Astrocyte (in vitro differentiated cells and primary cell): Measurements from ENCODE around the gene DNER. TPM values are rescaled to one million over a fixed set of nuclear protein-coding genes. Genes with fewer than 3 reads are reported as not detected.
"Not testable (repeated sequence)": the region's sequence is repeated elsewhere in the genome, so short reads cannot be mapped to it uniquely, and the experiment has no call there.

Experiments used
- DNase-seq: peaks from one replicate; pipeline ENCODE4 v3.0.0-alpha.2; 2010; ENCODE audit warnings: low read depth
- FAIRE-seq: peaks from 2 replicates; lab custom pipeline; 2011; peaks lifted over from hg19 to GRCh38; lab: Jason Lieb, UNC
- H2AFZ ChIP-seq: 2 replicates; pipeline ENCODE4 v1.6.0; 2012; ENCODE audit warnings: low read depth, low read length, inconsistent platforms
- H3K27ac ChIP-seq: 2 replicates; pipeline ENCODE4 v1.5.1; 2011; ENCODE audit warnings: low read depth, low read length, inconsistent platforms
- H3K27me3 ChIP-seq: 2 replicates; pipeline ENCODE4 v1.6.0; 2011; ENCODE audit warnings: low read length, inconsistent platforms; ENCODE audit not compliant: insufficient read depth
- H3K36me3 ChIP-seq: 2 replicates; pipeline ENCODE4 v1.5.1; 2011; ENCODE audit warnings: low read length, inconsistent platforms; ENCODE audit not compliant: insufficient read depth
- H3K4me1 ChIP-seq: 2 replicates; pipeline ENCODE4 v1.5.1; 2011; ENCODE audit warnings: low read length, inconsistent platforms; ENCODE audit not compliant: insufficient read depth
- H3K4me2 ChIP-seq: 2 replicates; pipeline ENCODE4 v1.6.0; 2012; ENCODE audit warnings: low read length, inconsistent platforms
- H3K4me3 ChIP-seq: 2 replicates; pipeline ENCODE4 v1.5.1; 2011; ENCODE audit warnings: low read depth, mild to moderate bottlenecking, low read length, inconsistent platforms; ENCODE audit not compliant: insufficient read depth
- H3K79me2 ChIP-seq: 2 replicates; pipeline ENCODE4 v1.6.0; 2012; ENCODE audit warnings: mild to moderate bottlenecking, low read length, inconsistent platforms; ENCODE audit not compliant: insufficient read depth
- H3K9ac ChIP-seq: 2 replicates; pipeline ENCODE4 v1.6.0; 2012; ENCODE audit warnings: mild to moderate bottlenecking, low read length, inconsistent platforms
- H3K9me3 ChIP-seq: 2 replicates; pipeline ENCODE4 v1.5.1; 2012; ENCODE audit warnings: low read depth, mild to moderate bottlenecking, low read length, inconsistent platforms; ENCODE audit not compliant: insufficient read depth
- H4K20me1 ChIP-seq: 2 replicates; pipeline ENCODE4 v1.6.0; 2012; ENCODE audit warnings: low read length, inconsistent platforms; ENCODE audit not compliant: insufficient read depth
- H3K27ac Mint-ChIP-seq: one replicate; pipeline ENCODE4 v1.8.0; 2021; ENCODE audit warnings: mild to moderate bottlenecking, mixed read lengths; ENCODE audit not compliant: unreplicated experiment
- H3K27me3 Mint-ChIP-seq: one replicate; pipeline ENCODE4 v1.8.0; 2021; ENCODE audit warnings: low read depth, mixed read lengths; ENCODE audit not compliant: unreplicated experiment
- H3K36me3 Mint-ChIP-seq: one replicate; pipeline ENCODE4 v1.8.0; 2021; ENCODE audit warnings: low read depth, mixed read lengths; ENCODE audit not compliant: unreplicated experiment
- H3K4me1 Mint-ChIP-seq: one replicate; pipeline ENCODE4 v1.8.0; 2021; ENCODE audit warnings: low read depth, mixed read lengths; ENCODE audit not compliant: unreplicated experiment
- H3K4me3 Mint-ChIP-seq: one replicate; pipeline ENCODE4 v1.8.0; 2021; ENCODE audit warnings: mild to moderate bottlenecking, moderate library complexity, mixed read lengths; ENCODE audit not compliant: unreplicated experiment
- H3K9me3 Mint-ChIP-seq: one replicate; pipeline ENCODE4 v1.8.0; 2021; ENCODE audit warnings: mild to moderate bottlenecking, mixed read lengths; ENCODE audit not compliant: unreplicated experiment
- CTCF ChIP-seq: IDR thresholded peaks from 2 replicates; pipeline ENCODE4 v1.5.1; 2011; ENCODE audit warnings: low read depth, mild to moderate bottlenecking, inconsistent platforms, low read length, moderate library complexity; ENCODE audit not compliant: insufficient read depth
- EZH2 ChIP-seq: IDR thresholded peaks from 2 replicates; pipeline ENCODE4 v1.6.1; 2012; ENCODE audit warnings: mild to moderate bottlenecking, low read length, inconsistent platforms; ENCODE audit not compliant: insufficient read depth
- total RNA-seq: library from RNA; stranded (reverse); gene quantifications from 2 replicates; pipeline ENCODE4 v1.2.1, GENCODE V29; 2021

DNER gene
- total RNA-seq, 1 donor from 2014 or later: 1.0 TPM

DNA sequence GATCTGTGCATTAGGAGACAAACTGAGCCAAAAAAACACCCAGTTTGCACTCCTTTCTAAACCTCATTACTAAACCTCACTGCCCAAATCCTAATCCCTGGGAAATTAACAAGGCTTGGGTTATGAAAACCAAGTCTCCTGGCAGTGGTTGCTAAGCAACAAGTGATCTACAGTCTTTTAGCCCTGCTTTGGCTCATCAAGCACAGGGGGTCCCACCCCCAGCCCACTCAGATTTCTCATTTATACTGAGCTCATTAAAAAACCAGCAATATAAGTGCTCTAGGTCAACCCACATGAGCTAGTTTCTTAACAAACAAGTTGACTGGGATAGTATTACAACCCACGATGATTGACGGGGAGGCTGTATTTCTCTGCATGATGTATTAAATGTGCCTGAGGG, 18.4 kb downstream of the DNER start:
- FAIRE-seq (no peak), DNase-seq (no peak)
- Histone ChIP-seq H3K4me2 (no peak overlapping the region), H3K79me2 (no peaks in the 10 kb centered on the region), H3K9me3 (no peaks in the 10 kb centered on the region), H3K4me1 (no peaks in the 10 kb centered on the region), H3K4me3 (no peak overlapping the region), H3K36me3 (no peaks in the 10 kb centered on the region), H2AFZ (no peak overlapping the region), H3K27me3 (no peaks in the 10 kb centered on the region), H3K27ac (no peak overlapping the region), H3K9ac (no peak overlapping the region), H4K20me1 (no peaks in the 10 kb centered on the region)
- peaks cover 3% of the 10 kb centered on the region for H3K9me3 Mint-ChIP-seq
- no peak overlapping the region for H3K4me3 Mint-ChIP-seq
- TF ChIP-seq EZH2: no peak
- TF ChIP-seq CTCF: no peak
- no peaks in the 10 kb centered on the region for H3K36me3 Mint-ChIP-seq
- no peak overlapping the region for H3K27ac Mint-ChIP-seq
- no peaks in the 10 kb centered on the region for H3K4me1 Mint-ChIP-seq
- H3K27me3 Mint-ChIP-seq: no peaks in the 10 kb centered on the region

DNA sequence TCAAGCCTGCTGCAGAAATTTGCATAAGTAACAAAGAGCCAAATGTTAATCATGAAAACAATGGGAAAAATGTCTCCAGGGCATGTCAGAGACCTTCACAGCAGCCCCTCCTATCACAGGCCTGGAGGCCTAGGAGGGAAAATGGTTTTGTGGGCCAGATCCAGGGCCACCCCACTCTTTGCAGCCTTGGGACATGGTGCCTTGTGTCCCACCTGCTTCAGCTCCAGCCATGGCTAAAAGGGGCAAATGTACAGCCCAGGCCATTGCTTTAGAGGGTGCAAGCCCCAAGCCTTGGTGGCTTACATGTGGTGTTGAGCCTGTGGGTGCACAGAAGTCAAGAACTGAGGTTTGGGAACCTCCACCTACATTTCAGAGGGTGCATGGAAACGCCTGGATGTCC, 20.5 kb downstream of the DNER start:
- not testable (repeated sequence) for H2AFZ ChIP-seq, H3K4me1 ChIP-seq, H3K27me3 Mint-ChIP-seq

GRCh38 chr2:229691631-229692030, 22.7 kb downstream of the DNER start:
- no peak for DNase-seq
- Mint-ChIP-seq H3K27me3 (no peaks in the 10 kb centered on the region), H3K9me3 (peaks cover 6% of the 10 kb centered on the region), H3K36me3 (no peaks in the 10 kb centered on the region), H3K4me1 (no peaks in the 10 kb centered on the region), H3K27ac (no peak overlapping the region), H3K4me3 (no peak overlapping the region)
- Histone ChIP-seq H3K4me3 (no peak overlapping the region), H2AFZ (no peak overlapping the region), H3K27me3 (no peaks in the 10 kb centered on the region), H3K4me2 (no peak overlapping the region), H4K20me1 (no peaks in the 10 kb centered on the region), H3K27ac (no peak overlapping the region), H3K4me1 (no peaks in the 10 kb centered on the region), H3K9me3 (no peaks in the 10 kb centered on the region), H3K36me3 (no peaks in the 10 kb centered on the region), H3K79me2 (no peaks in the 10 kb centered on the region), H3K9ac (no peak overlapping the region)
- FAIRE-seq: no peak
- TF ChIP-seq EZH2 (no peak), CTCF (no peak)

More for the DNA sequence above, 20.5 kb downstream of the DNER start:
- H3K36me3 Mint-ChIP-seq, H3K9me3 Mint-ChIP-seq, H4K20me1 ChIP-seq, H3K36me3 ChIP-seq, H3K4me3 ChIP-seq, H3K9me3 ChIP-seq, H3K27ac Mint-ChIP-seq, H3K27ac ChIP-seq, DNase-seq, H3K9ac ChIP-seq, H3K79me2 ChIP-seq, FAIRE-seq, H3K4me2 ChIP-seq, H3K27me3 ChIP-seq, H3K4me3 Mint-ChIP-seq, H3K4me1 Mint-ChIP-seq: not testable (repeated sequence)
